ENCODE data around the gene FOXP3.
"Not testable (repeated sequence)": the region's sequence is repeated elsewhere in the genome, so short reads cannot be mapped to it uniquely, and the experiment has no call there.

The FOXP3 gene

GRCh38 chrX:49264460-49264859 is at the start of gene FOXP3:
Gene FOXP3 (minus strand): TSS chrX:49264710. CDS start chrX:49258505, 6,205 bp downstream.
- peak; percentile 21 for DNase-seq

DNA sequence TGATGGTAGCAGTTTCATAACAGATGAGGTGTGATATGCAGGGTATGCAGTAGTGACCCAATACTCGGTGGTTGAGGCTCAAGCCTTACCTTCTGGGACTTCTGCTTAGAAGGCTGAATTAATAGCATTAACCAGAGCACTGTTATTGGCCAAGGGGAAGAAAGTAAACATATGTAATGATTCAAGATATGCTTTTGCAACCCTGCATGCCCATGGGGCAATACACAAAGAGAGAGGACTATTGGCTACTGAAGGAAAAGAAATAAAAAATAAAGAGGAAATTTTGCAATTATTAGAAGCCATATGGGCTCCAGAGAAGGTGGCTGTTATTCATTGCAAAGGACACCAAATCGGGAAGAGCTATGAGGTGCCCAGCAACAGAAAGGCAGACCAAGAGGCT is 47.7 kb upstream of the FOXP3 start:
- DNase-seq = no peak

- no peak for DNase-seq
Observed at GRCh38 chrX:49310371-49310770, 45.9 kb upstream of the FOXP3 start.

DNA sequence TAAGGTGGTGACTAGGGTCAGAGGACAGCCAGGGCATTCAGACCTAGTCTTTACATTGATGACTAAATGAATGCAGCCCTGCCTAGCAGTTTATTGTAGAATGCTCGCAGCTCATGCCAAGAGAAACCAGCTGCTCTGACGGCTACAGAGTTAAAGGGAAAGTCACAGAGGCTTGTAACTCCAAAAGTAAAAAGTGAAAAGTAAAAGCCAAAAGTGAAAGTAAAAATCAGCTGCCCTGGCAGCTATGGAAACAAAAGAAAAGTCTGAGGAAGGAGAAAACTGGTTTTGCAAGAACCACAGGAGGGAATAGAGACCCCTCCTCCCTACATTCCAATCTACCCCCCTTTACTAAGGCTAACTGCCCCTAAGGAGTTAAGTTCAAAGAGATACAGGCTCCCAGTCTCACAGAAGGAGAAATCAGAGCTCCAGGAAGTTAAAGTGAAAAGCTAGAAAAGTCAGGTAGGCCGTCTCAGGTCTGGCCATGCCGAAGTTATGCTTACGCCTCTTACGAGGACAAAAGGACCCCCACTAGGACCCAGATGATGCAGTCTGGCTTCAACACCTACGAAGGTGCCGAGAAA is 45.0 kb upstream of the FOXP3 start:
- DNase-seq = peak; percentile 30

- DNase-seq = peak; percentile 50
Observed at GRCh38 chrX:49308604-49309269, 44.2 kb upstream of the FOXP3 start.

DNA sequence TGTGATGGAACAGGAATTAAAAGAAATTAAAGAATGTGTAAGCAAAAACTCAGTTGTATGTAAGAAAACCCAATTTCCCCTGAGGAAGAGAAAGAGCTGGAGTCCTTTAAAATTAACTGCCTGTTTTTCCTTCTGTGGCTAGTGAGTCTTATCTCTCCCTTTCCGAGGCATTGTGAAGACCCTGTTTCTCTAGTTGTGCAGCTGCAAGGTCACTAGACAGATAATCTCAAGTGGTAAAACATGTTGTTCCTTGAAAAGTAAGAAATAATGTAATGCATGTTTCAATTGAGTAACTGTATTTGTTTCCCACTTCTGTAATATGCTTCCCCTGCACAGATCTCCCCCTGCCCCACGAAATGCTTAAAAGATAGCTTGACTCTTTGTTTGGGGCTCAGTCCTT is 43.3 kb upstream of the FOXP3 start:
- DNase-seq = not testable (repeated sequence)

- no peak for DNase-seq
Observed at GRCh38 chrX:49303346-49303745, 38.8 kb upstream of the FOXP3 start, which contains the start of gene GAGE10. Gene GAGE10 (plus strand): TSS chrX:49303646. CDS start chrX:49304860, 1,214 bp downstream.

GRCh38 chrX:49300703-49301102 is 36.2 kb upstream of the FOXP3 start:
- DNase-seq = no peak

DNA sequence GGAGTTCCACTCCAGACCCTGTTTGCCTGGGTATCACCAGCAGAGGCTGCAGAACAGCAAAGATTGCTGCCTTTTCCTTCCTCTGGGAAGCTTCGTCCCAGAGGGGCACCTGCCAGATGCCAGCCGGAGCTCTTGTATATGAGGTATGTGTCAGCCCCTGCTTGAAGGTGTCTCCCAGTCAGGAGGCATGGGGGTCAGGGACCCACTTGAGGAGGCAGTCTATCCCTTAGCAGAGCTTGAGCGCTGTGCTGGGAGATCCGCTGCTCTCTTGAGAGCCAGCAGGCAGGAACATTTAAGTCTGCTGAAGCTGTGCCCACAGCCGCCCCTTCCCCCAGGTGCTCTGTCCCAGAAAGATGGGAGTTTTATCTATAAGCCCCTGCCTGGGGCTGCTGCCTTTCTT is 34.8 kb upstream of the FOXP3 start:
- not testable (repeated sequence) for DNase-seq

DNA sequence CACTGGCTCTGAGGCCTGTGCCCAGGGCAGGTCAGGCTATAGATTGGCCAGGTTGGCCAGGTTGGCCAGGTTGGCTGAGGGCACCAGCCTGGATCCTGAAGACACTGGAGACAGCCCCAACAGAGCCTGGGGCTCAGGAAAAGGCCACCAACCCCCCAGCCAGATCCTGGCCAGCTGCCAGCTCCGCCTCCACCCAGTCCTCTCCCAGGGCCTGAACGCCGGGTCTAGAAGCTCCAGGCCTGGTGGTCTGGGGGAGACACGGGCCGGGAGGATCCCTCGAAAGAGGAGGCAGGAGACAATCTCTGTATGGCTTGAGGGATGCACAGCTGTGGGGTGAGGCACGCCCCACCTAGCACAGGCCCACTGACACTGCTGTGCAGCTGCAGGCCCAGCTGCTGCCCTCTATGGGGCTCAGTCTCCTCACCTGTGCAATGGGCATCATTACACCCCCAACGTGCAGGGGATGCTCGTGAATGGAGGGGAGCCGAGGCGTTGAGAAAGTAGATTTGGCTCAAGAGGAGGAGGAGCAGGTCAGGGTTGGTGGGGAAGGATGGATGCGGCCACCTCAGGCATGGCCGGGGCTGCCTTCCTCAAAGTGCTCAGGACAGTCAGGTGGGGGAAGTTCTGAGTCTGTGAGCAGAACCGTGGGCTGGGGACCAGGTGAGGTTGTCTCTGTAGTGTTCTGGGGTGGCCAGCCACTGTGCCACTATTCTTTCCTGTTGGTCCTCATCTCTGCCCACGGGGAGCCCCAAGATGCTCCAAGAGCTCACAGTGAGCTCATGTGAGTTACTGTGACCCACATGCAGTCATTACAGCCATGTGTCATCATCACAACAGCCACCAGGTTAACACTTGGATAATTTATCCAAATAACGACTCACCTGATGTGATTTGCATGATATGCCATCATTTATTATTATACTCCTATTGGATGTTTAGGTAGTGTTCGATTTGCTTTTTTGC is 28.2 kb upstream of the FOXP3 start:
- no peak for DNase-seq

GRCh38 chrX:49291615-49292337 is 27.3 kb upstream of the FOXP3 start:
- DNase-seq = peak; percentile 69

DNA sequence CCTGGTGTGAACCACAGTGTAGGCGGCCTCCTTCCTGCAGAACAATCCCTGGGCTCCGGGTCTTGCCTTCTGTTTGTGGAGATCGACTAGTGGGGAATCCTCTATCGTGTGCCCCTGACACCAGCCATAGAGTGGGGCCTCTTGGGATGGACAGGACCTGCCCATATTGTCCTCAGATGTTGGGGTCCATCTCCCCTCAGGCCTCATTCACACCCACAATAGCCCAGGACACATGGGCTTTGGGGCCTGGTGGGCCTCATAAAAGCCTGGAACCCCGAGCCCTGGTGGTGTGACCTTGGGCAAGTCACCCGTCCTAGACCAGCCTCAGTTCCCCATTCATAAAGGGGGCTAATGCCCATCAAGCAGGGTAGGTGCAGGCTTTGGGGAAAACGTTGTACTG is 25.7 kb upstream of the FOXP3 start:
- DNase-seq = no peak

DNA sequence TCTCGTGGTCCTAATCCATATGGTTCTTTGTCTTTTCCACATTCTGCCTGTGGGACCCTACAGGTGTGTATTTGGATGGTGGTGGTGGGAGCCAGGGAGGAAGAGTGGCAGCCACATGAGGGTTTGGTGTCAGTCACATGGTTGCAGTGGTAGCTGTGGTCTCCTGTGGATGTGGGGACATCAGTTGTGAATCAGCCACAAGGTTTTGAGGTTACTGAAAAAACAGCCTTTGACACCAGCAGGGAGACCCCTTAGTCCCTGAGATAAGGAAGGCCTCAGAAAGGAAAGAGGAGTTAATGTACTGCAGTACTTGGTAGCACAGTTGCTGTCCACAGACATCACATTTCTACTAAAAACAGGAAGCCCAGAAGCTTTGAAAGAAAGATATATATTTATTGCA is 23.2 kb upstream of the FOXP3 start:
- no peak for DNase-seq

DNA sequence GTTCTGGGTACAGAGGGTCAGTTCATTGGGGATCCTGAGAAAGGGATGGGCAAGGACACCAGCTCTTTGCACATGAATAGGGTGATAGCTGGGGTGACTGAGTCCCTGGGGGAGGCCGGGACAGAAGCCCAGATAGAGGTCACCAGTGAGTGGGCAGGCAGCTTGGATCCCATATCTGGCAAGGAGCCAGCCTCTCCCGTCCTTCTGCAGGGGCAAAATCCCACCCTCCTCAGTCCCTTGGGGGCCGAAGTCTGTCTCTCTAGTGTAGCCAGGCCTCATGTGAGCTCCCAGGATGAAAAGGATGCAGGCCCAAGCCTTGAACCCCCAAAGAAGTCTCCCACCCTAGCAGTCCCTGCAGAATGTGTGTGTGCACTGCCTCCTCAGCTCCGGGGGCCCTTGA is 22.1 kb upstream of the FOXP3 start:
- DNase-seq = no peak

DNA sequence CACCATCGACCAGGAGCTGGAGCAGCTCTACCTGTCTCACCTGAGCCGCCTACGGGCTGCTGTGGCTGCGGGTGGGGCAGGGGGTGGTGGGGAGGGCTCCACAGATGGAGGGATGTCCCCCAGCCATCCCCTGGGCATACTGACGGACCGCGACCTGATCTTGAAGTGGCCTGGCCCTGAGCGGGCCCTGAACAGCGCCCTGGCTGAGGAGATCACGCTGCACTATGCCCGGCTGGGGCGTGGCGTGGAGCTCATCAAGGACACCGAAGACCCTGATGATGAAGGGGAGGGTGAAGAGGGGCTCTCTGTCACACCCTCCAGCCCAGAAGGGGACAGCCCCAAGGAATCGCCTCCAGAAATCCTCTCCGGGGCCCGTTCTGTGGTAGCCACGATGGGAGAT is 21.6 kb upstream of the FOXP3 start:
- DNase-seq = no peak

GRCh38 chrX:49284212-49284611 is 19.7 kb upstream of the FOXP3 start:
- DNase-seq = no peak

- no peak for DNase-seq
Observed at GRCh38 chrX:49282647-49283011, 18.1 kb upstream of the FOXP3 start.

- DNase-seq = no peak
Observed at GRCh38 chrX:49278081-49278480, 13.6 kb upstream of the FOXP3 start.

GRCh38 chrX:49277535-49277830 is 13.0 kb upstream of the FOXP3 start:
- DNase-seq = no peak

GRCh38 chrX:49276671-49277534 is 12.4 kb upstream of the FOXP3 start:
- no peak for DNase-seq

GRCh38 chrX:49276207-49276606 is 11.7 kb upstream of the FOXP3 start:
- no peak for DNase-seq

- DNase-seq = peak; percentile 73
Observed at GRCh38 chrX:49273181-49273727, 8.7 kb upstream of the FOXP3 start.
